SU-DHL-6 (cell line): ENCODE measurements around the gene SLC52A1.

Experiments
- H2AFZ ChIP-seq: fragments of 200-600 bp; sonication (generic); 2 replicates; pipeline ENCODE4 v1.6.1; 2014; ENCODE audit warnings: low read depth, mild to moderate bottlenecking, moderate library complexity, mixed read lengths, antibody characterized with exemption, low read length; ENCODE audit not compliant: severe bottlenecking
- H3F3A ChIP-seq: fragments of 200-600 bp; shearing (Covaris generic); 2 replicates; pipeline ENCODE4 v1.6.0; 2016; ENCODE audit warnings: antibody characterized with exemption, mild to moderate bottlenecking; ENCODE audit not compliant: insufficient read depth
- H3K27ac ChIP-seq: fragments of 200-600 bp; sonication (generic); 2 replicates; pipeline ENCODE4 v1.5.1; 2016; ENCODE audit warnings: low read depth, mild to moderate bottlenecking, low read length, moderate library complexity, mixed read lengths
- H3K27me3 ChIP-seq: fragments of 200-600 bp; sonication (generic), shearing (Covaris generic); 2 replicates; pipeline ENCODE4 v1.6.0; 2014; ENCODE audit warnings: mild to moderate bottlenecking, low read length
- H3K36me3 ChIP-seq: fragments of 200-600 bp; sonication (generic); 2 replicates; pipeline ENCODE4 v1.6.1; 2014; ENCODE audit warnings: mild to moderate bottlenecking, low read length, mixed read lengths
- H3K4me2 ChIP-seq: fragments of 300-600, 200-600 bp; shearing (Covaris generic), sonication (generic); 2 replicates; pipeline ENCODE4 v1.6.0; 2014; ENCODE audit warnings: low read length, low read depth, mild to moderate bottlenecking; ENCODE audit not compliant: poor library complexity, severe bottlenecking
- H3K4me3 ChIP-seq: fragments of 200-600 bp; sonication (generic); 2 replicates; pipeline ENCODE4 v1.5.1; 2014; ENCODE audit warnings: antibody characterized with exemption, low read length, mild to moderate bottlenecking, mixed read lengths; ENCODE audit not compliant: insufficient read depth, poor library complexity, severe bottlenecking
- H3K79me2 ChIP-seq: fragments of 200-600 bp; sonication (generic); 2 replicates; pipeline ENCODE4 v1.6.1; 2014; ENCODE audit warnings: mild to moderate bottlenecking, low read length, moderate library complexity; ENCODE audit not compliant: insufficient read depth
- H3K9ac ChIP-seq: fragments of 200-600 bp; sonication (generic); 2 replicates; pipeline ENCODE4 v1.7.0; 2014; ENCODE audit warnings: mild to moderate bottlenecking, low read length
- H3K9me2 ChIP-seq: fragments of 200-600 bp; sonication (generic); replicated peaks from 2 replicates; pipeline ENCODE4 v1.6.1; 2014; ENCODE audit warnings: low read length; ENCODE audit not compliant: insufficient read depth
- H3K9me3 ChIP-seq: fragments of 200-600 bp; sonication (generic); 2 replicates; pipeline ENCODE4 v1.6.1; 2014; ENCODE audit warnings: low read length, mixed read lengths; ENCODE audit not compliant: insufficient read depth
- H4K20me1 ChIP-seq: fragments of 200-600 bp; sonication (generic); 2 replicates; pipeline ENCODE4 v1.6.1; 2014; ENCODE audit warnings: low read depth, mild to moderate bottlenecking, antibody characterized with exemption, low read length, moderate library complexity, mixed read lengths
- CTCF ChIP-seq: fragments of 200-600 bp; sonication (generic); IDR thresholded peaks from one replicate; pipeline ENCODE4 v1.5.1; 2017; ENCODE audit warnings: antibody characterized with exemption, mild to moderate bottlenecking, low read length, moderate library complexity; ENCODE audit not compliant: insufficient read depth, poor library complexity, severe bottlenecking
- EZH2phosphoT487 ChIP-seq: fragments of 200-600 bp; sonication (generic), shearing (Covaris generic); conservative IDR thresholded peaks from 2 replicates; pipeline ENCODE4 v1.6.1; 2018; ENCODE audit warnings: mild to moderate bottlenecking, antibody characterized with exemption, low read length, moderate library complexity, mixed read lengths

SLC52A1 gene

DNA sequence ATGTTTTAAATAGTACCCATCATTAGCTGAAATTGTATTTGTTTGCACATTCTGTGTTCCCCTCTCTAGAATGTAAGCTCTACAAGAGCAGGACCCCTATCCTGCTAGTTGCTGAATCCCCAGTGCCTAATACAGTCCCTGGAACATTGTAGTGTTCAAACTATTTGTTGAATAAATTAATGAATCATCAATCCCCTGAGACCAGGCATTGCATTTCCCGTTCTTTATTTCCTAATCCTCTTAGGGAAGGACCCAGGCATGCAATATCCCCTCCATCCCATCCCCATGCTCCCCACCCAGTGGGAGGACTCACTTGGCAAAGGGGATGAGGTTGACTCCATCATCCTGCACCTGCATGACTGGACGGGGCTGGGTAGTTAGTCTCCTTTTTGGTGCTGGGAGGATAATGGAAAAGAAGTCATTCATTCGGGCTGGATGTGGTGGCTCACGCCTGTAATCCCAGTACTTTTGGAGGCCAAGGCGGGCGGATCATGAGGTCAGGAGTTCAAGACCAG is 41.1 kb downstream of the SLC52A1 start:
- H3K4me2 ChIP-seq: no peak overlapping the region
- H3K27ac ChIP-seq: no peak overlapping the region
- H3K36me3 ChIP-seq: no peaks in the 10 kb centered on the region
- H3K27me3 ChIP-seq: no peaks in the 10 kb centered on the region
- TF ChIP-seq EZH2phosphoT487: no peak
- TF ChIP-seq CTCF: no peak
- H2AFZ ChIP-seq: no peak overlapping the region
- no peaks in the 10 kb centered on the region for H4K20me1 ChIP-seq
- H3K79me2 ChIP-seq: no peaks in the 10 kb centered on the region
- no peak overlapping the region for H3K9ac ChIP-seq
- no peaks in the 10 kb centered on the region for H3K9me2 ChIP-seq
- no peak overlapping the region for H3K4me3 ChIP-seq
- H3F3A ChIP-seq: peaks cover 7% of the 10 kb centered on the region; the same call in 1 of the 2 replicates
- no peaks in the 10 kb centered on the region for H3K9me3 ChIP-seq

DNA sequence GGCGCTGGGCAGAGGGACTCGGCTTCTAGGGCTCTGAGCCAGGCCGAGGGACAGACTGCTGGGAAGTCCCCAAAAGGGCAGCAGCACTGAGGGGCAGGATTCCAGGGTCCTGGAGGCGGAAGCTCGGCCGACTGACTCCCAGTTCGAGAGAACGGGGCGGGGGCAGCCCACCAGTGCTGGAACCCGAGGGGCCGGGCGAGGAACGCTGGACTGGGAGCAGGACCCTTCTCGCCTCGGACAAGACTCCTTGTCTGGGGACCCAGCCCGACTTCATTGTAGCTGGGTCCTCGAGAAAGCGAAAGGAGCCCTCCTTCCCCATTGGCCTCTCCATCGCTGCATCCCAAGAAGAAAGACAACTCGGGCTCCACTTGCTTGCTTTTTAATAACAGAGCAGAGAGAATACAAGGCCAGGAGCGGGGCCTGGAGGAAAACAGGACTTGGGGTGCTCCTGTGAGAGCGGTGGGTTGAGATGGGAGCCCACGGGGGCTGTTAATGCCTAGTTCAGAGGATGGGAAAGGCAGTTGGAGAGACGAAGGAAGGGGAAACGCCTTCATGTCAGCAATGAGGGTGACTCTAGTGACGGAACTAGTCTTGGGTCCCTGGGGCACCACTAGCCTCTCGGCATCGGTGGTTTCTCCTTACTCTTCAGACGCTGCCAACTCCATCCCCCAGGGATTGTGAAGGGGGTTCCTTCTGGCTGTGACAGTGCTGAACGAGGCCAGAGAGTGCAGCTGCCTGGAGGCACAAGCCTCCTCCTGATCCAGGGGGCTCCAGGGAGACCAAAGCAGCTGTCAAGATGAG is 47.3 kb downstream of the SLC52A1 start:
- Histone ChIP-seq H3K4me2 (peak overlapping the region; percentile 97), H3K9me2 (no peaks in the 10 kb centered on the region), H3K27ac (peak overlapping the region; percentile 59), H4K20me1 (no peaks in the 10 kb centered on the region), H3K4me3 (peak overlapping the region; percentile 82), H3K9me3 (no peaks in the 10 kb centered on the region), H3K27me3 (no peaks in the 10 kb centered on the region), H3K36me3 (no peaks in the 10 kb centered on the region), H2AFZ (peak overlapping the region; percentile 81), H3F3A (peaks cover 8% of the 10 kb centered on the region; the same call in 1 of the 2 replicates), H3K79me2 (peaks cover 10% of the 10 kb centered on the region; the same call in 1 of the 2 replicates), H3K9ac (peak overlapping the region; percentile 93)
- TF ChIP-seq EZH2phosphoT487 (no peak), CTCF (no peak)

DNA sequence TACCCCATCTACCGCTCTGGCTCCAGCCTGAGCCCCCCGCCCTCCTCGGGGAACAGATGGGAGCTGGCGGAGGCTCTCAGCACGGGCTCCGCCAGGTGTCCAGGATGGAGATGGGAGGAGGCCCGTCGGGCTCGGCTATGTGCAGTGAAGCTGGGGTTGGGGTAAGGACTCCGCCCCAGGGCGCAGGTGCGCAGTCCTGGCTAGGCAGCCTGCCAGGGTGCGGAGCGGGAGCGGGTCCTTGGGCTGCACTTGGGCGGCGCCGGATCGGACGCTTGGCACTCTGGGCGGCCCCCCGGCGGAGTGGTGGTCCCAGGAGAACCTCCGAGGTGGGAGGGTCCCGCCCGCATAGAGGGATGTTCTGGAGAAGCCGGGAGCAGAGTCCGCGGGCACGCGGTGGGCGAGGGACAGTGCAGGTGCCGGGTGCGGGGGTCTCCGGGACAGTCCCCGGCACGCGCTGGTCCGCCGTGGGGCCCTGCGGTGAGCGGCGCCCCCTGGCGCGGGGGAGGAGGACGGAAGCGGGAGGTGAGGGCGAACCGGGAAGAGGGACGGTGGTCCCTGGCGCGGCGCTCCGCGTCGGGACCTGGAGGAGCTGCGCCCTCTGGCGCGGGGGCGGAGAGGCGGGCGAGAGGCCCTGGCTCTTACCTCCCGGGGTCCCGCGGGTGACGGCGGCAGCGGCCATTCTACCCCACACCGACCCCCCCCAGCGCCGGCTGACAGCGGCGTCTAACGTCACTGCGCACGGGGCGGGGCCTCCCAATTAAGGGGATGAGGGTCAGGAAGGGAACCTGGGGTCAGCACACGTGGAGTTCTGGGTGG is 48.1 kb downstream of the SLC52A1 start, which contains the start of gene CAMTA2:
TSS of gene CAMTA2 (minus strand) at position 725 of the 816 bp plus-strand sequence. CDS start 1,453 bp downstream, outside the sequence.
- peak within 1 kb of the TSS; percentile 82 for H3K4me3 ChIP-seq
- no peaks in the 10 kb centered on the region for H3K27me3 ChIP-seq
- peak within 1 kb of the TSS; percentile 97 for H3K4me2 ChIP-seq
- H3K27ac ChIP-seq: peak within 1 kb of the TSS; percentile 59
- no peaks in the 10 kb centered on the region for H3K9me2 ChIP-seq
- H4K20me1 ChIP-seq: no peaks in the 10 kb centered on the region
- TF ChIP-seq CTCF (peak; percentile 68), EZH2phosphoT487 (no peak)
- H2AFZ ChIP-seq: peak within 1 kb of the TSS; percentile 81
- H3F3A ChIP-seq: peaks cover 11% of the 10 kb centered on the region; the same call in 1 of the 2 replicates
- peak within 1 kb of the TSS; percentile 93 for H3K9ac ChIP-seq
- no peaks in the 10 kb centered on the region for H3K9me3 ChIP-seq
- peaks cover 10% of the 10 kb centered on the region; the same call in 1 of the 2 replicates for H3K79me2 ChIP-seq
- no peaks in the 10 kb centered on the region for H3K36me3 ChIP-seq
